ENCODE results near the gene CYP4F11.
"Not testable (repeated sequence)": the region's sequence is repeated elsewhere in the genome, so short reads cannot be mapped to it uniquely, and the experiment has no call there.

GRCh38 chr19:15873771-15874170 lies 60.6 kb downstream of the CYP4F11 start:
- TF ChIP-seq, protein P1, sequence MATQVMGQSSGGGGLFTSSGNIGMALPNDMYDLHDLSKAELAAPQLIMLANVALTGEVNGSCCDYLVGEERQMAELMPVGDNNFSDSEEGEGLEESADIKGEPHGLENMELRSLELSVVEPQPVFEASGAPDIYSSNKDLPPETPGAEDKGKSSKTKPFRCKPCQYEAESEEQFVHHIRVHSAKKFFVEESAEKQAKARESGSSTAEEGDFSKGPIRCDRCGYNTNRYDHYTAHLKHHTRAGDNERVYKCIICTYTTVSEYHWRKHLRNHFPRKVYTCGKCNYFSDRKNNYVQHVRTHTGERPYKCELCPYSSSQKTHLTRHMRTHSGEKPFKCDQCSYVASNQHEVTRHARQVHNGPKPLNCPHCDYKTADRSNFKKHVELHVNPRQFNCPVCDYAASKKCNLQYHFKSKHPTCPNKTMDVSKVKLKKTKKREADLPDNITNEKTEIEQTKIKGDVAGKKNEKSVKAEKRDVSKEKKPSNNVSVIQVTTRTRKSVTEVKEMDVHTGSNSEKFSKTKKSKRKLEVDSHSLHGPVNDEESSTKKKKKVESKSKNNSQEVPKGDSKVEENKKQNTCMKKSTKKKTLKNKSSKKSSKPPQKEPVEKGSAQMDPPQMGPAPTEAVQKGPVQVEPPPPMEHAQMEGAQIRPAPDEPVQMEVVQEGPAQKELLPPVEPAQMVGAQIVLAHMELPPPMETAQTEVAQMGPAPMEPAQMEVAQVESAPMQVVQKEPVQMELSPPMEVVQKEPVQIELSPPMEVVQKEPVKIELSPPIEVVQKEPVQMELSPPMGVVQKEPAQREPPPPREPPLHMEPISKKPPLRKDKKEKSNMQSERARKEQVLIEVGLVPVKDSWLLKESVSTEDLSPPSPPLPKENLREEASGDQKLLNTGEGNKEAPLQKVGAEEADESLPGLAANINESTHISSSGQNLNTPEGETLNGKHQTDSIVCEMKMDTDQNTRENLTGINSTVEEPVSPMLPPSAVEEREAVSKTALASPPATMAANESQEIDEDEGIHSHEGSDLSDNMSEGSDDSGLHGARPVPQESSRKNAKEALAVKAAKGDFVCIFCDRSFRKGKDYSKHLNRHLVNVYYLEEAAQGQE (IDR thresholded peaks at IDR 0.05; ENCODE audit: borderline replicate concordance) = not testable (repeated sequence)
- not testable (repeated sequence) for TF ChIP-seq CTCF (IDR thresholded peaks at IDR 0.05; ENCODE audit: poor library complexity, severe bottlenecking); TAF1 (IDR thresholded peaks at IDR 0.05; ENCODE audit: low read depth); EZH2 (IDR thresholded peaks at IDR 0.05; ENCODE audit: borderline replicate concordance, insufficient read depth, low read length, poor library complexity, severe bottlenecking); EP300 (conservative IDR thresholded peaks at IDR 0.05; ENCODE audit: poor library complexity, severe bottlenecking); POLR2AphosphoS5 (IDR thresholded peaks at IDR 0.05); MXI1 (conservative IDR thresholded peaks at IDR 0.05; ENCODE audit: poor library complexity, severe bottlenecking); SMC3 (conservative IDR thresholded peaks at IDR 0.05; ENCODE audit: poor library complexity); RAD21 (conservative IDR thresholded peaks at IDR 0.05)

Data from neural cell (in vitro differentiated cells).